CD4-positive, alpha-beta T cell treated with Interleukin-2 at 100 ng/mL for 4 hours (primary cell): Measurements from ENCODE around the gene NCBP2L.

Experiments
- DNase-seq: peaks from one replicate; pipeline ENCODE4 v3.0.0-alpha.2; 2020; ENCODE audit warnings: low spot score

Gene NCBP2L

GRCh38 chrX:107777536-107777832, at the start of gene NCBP2L:
NCBP2L (plus strand) TSS chrX:107777733; CDS start chrX:107794221, 16,488 bp downstream.
- DNase-seq, result no peak

- DNase-seq, result no peak
These were observed 49.0 kb upstream of the NCBP2L start for GRCh38 chrX:107728371-107729099.

- DNase-seq, result no peak
These were observed 47.8 kb upstream of the NCBP2L start for GRCh38 chrX:107729558-107730297.

- DNase-seq, result no peak
These were observed 47.3 kb upstream of the NCBP2L start for GRCh38 chrX:107730298-107730655.

- no peak for DNase-seq
These were observed 46.4 kb upstream of the NCBP2L start for GRCh38 chrX:107730991-107731766.

- no peak for DNase-seq
These were observed 45.6 kb upstream of the NCBP2L start for GRCh38 chrX:107731831-107732502.

GRCh38 chrX:107733686-107734085, 43.8 kb upstream of the NCBP2L start:
- no peak for DNase-seq

- DNase-seq, result no peak
These were observed 42.9 kb upstream of the NCBP2L start for GRCh38 chrX:107734646-107735045.

- DNase-seq, result no peak
These were observed 40.6 kb upstream of the NCBP2L start for GRCh38 chrX:107736781-107737531.

- no peak for DNase-seq
These were observed 39.3 kb upstream of the NCBP2L start for GRCh38 chrX:107738272-107738671.

GRCh38 chrX:107738768-107739167, 38.8 kb upstream of the NCBP2L start:
- no peak for DNase-seq

GRCh38 chrX:107739541-107739940, 38.0 kb upstream of the NCBP2L start:
- no peak for DNase-seq

- DNase-seq, result no peak
These were observed 36.1 kb upstream of the NCBP2L start for GRCh38 chrX:107741404-107741790.

GRCh38 chrX:107742700-107743191, 34.8 kb upstream of the NCBP2L start:
- DNase-seq, result no peak

- DNase-seq, result no peak
These were observed 33.5 kb upstream of the NCBP2L start for GRCh38 chrX:107743995-107744394.

GRCh38 chrX:107744868-107745267, 32.7 kb upstream of the NCBP2L start:
- DNase-seq, result no peak

GRCh38 chrX:107747596-107748161, 29.9 kb upstream of the NCBP2L start:
- DNase-seq, result no peak

- DNase-seq, result no peak
These were observed 29.0 kb upstream of the NCBP2L start for GRCh38 chrX:107748506-107748905.

- DNase-seq, result no peak
These were observed 27.3 kb upstream of the NCBP2L start for GRCh38 chrX:107750263-107750662.

- no peak for DNase-seq
These were observed 26.6 kb upstream of the NCBP2L start for GRCh38 chrX:107750861-107751445.

- DNase-seq, result no peak
These were observed 25.5 kb upstream of the NCBP2L start for GRCh38 chrX:107752043-107752442.
